Activated CD8-positive, alpha-beta T cell treated with anti-CD3 and anti-CD28 coated beads for 36 hours (primary cell): ENCODE results near the gene TUBB6. TPM values are rescaled to one million over a fixed set of nuclear protein-coding genes. Genes with fewer than 3 reads are reported as not detected.

ENCODE experiments used
- ATAC-seq: fragments of 200-7000 bp; cut with Tn5 transposase; one replicate; pipeline ENCODE4 v1.10.0; 2021; ENCODE audit warnings: mild to moderate bottlenecking, moderate library complexity
- CTCF ChIA-PET: fragments of 350-600 bp; sonication (Branson Sonifier 250); formaldehyde crosslinking; loops from one replicate; lab custom pipeline; 2021; ENCODE audit warnings: antibody characterized with exemption; lab: Charles Lee
- POLR2A ChIA-PET: fragments of 350-600 bp; sonication (Branson Sonifier 250); formaldehyde crosslinking; loops from one replicate; lab custom pipeline; 2021; ENCODE audit warnings: antibody characterized with exemption; lab: Charles Lee
- DNase-seq: peaks from one replicate; pipeline ENCODE4 v3.0.0-alpha.2; 2020
- H3K27ac Mint-ChIP-seq: one replicate; pipeline ENCODE4 v1.8.0; 2021; ENCODE audit warnings: mild to moderate bottlenecking, mixed read lengths
- H3K27me3 Mint-ChIP-seq: one replicate; pipeline ENCODE4 v1.8.0; 2021; ENCODE audit warnings: mixed read lengths
- H3K36me3 Mint-ChIP-seq: one replicate; pipeline ENCODE4 v1.8.0; 2021; ENCODE audit warnings: low read depth, mixed read lengths
- H3K4me1 Mint-ChIP-seq: one replicate; pipeline ENCODE4 v1.8.0; 2021; ENCODE audit warnings: low read depth, mixed read lengths
- H3K4me3 Mint-ChIP-seq: one replicate; pipeline ENCODE4 v1.8.0; 2021; ENCODE audit warnings: mild to moderate bottlenecking, moderate library complexity, mixed read lengths
- H3K9me3 Mint-ChIP-seq: one replicate; pipeline ENCODE4 v1.8.0; 2021; ENCODE audit warnings: mixed read lengths
- CTCF ChIP-seq: fragments of 200-600 bp; IDR thresholded peaks from one replicate; pipeline ENCODE4 v1.8.0; 2022; ENCODE audit warnings: antibody characterized with exemption, mild to moderate bottlenecking
- intact Hi-C: fragments of 100-400 bp; cut with micrococcal nuclease; formaldehyde crosslinking; loops from one replicate; pipeline ENCODE4 v1.10.0; 2022
- total RNA-seq, 2 experiments: library from RNA; stranded (reverse); gene quantifications; one replicate each; pipeline ENCODE4 v1.2.3, GENCODE V29; 2021

Gene TUBB6
- total RNA-seq, 2 experiments from 2014 or later, result 11.5 to 12.6 TPM

- no peak for DNase-seq
- ChIA-PET POLR2A (no interaction called here), CTCF (interaction anchor here (2.4 kb wide), 1 partner anchor 10 kb away, joined by 12 read pairs; no protein-coding TSS in a partner anchor)
- Mint-ChIP-seq H3K36me3 (peaks cover 50% of the 10 kb centered on the region), H3K9me3 (no peaks in the 10 kb centered on the region), H3K27ac (no peak overlapping the region), H3K4me3 (no peak overlapping the region), H3K27me3 (no peaks in the 10 kb centered on the region), H3K4me1 (no peaks in the 10 kb centered on the region)
- no peak for ATAC-seq
- TF ChIP-seq CTCF, result no peak
- intact Hi-C loops, result no loop called here
These were observed 30.3 kb downstream of the TUBB6 start for GRCh38 chr18:12338382-12338781.

- H3K27ac Mint-ChIP-seq, result no peak overlapping the region
- H3K27me3 Mint-ChIP-seq, result no peaks in the 10 kb centered on the region
- peaks cover 46% of the 10 kb centered on the region for H3K36me3 Mint-ChIP-seq
- TF ChIP-seq CTCF, result no peak
- no peaks in the 10 kb centered on the region for H3K9me3 Mint-ChIP-seq
- POLR2A ChIA-PET, result interaction anchor here (0.6 to 1.1 kb wide), 2 partner anchors 10 to 423 kb away, joined by 3 to 5 read pairs; no protein-coding TSS in a partner anchor
- H3K4me1 Mint-ChIP-seq, result no peaks in the 10 kb centered on the region
- H3K4me3 Mint-ChIP-seq, result no peak overlapping the region
- no peak for DNase-seq
- intact Hi-C loops, result no loop called here
- no peak for ATAC-seq
- CTCF ChIA-PET, result interaction anchor here (1.4 kb wide), 1 partner anchor 13 kb away, joined by 3 read pairs; no protein-coding TSS in a partner anchor
These were observed 33.1 kb downstream of the TUBB6 start for GRCh38 chr18:12340945-12341660.

GRCh38 chr18:12342661-12343060, 34.6 kb downstream of the TUBB6 start:
- CTCF ChIA-PET, result interaction anchor here (1.4 kb wide), 1 partner anchor 14 kb away, joined by 3 read pairs; no protein-coding TSS in a partner anchor
- Mint-ChIP-seq H3K9me3 (no peaks in the 10 kb centered on the region), H3K36me3 (peaks cover 42% of the 10 kb centered on the region), H3K27me3 (no peaks in the 10 kb centered on the region), H3K4me1 (no peaks in the 10 kb centered on the region), H3K4me3 (no peak overlapping the region), H3K27ac (no peak overlapping the region)
- POLR2A ChIA-PET, result no interaction called here
- no peak for TF ChIP-seq CTCF
- ATAC-seq, result no peak
- no peak for DNase-seq
- intact Hi-C loops, result no loop called here

GRCh38 chr18:12345491-12346239, 37.6 kb downstream of the TUBB6 start:
- POLR2A ChIA-PET, result no interaction called here
- H3K9me3 Mint-ChIP-seq, result no peaks in the 10 kb centered on the region

More at GRCh38 chr18:12345491-12346239, 37.6 kb downstream of the TUBB6 start:
- no peak for DNase-seq
- intact Hi-C loops, result no loop called here
- no peak for TF ChIP-seq CTCF
- H3K27me3 Mint-ChIP-seq, result no peaks in the 10 kb centered on the region
- no peak for ATAC-seq
- no peak overlapping the region for H3K4me3 Mint-ChIP-seq
- no peaks in the 10 kb centered on the region for H3K4me1 Mint-ChIP-seq
- peaks cover 47% of the 10 kb centered on the region for H3K36me3 Mint-ChIP-seq
- CTCF ChIA-PET, result no interaction called here
- no peak overlapping the region for H3K27ac Mint-ChIP-seq
